Stimulated activated CD4-positive, alpha-beta T cell treated with anti-CD3 and anti-CD28 coated beads, Interleukin-15, amount 100 ng/mL, for 1 hour (primary cell): ENCODE data around the gene IL22RA1.

ENCODE experiments used
- DNase-seq, 2 donors: peaks; one replicate each; pipeline ENCODE4 v3.0.0-alpha.2; 2020; ENCODE audit warnings: low read depth in 1 of 2, low spot score in 1 of 2

Gene IL22RA1

DNA sequence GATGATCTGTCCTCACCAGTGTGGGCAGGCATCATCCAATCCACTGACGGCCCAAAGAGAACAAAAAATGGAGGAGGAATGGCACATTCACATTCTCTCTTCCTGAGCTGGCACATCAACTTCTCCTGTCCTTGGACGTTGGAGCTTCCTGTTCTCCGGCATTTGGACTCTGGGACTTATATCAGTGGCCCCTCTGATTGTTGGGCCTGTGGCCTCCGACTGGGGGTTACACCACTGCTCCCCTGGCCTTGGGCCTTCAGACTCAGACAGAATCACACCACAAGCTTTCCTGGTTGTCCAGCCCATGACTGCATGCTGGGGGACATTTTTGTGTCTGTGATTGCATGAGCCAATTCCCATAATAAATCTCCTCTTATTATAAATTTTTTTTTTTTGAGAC is 24.1 kb upstream of the IL22RA1 start:
- DNase-seq, result no peak

- no peak for DNase-seq
These were observed 22.6 kb upstream of the IL22RA1 start for GRCh38 chr1:24165500-24165899.

GRCh38 chr1:24164004-24164403 is 21.1 kb upstream of the IL22RA1 start:
- DNase-seq, result no peak

DNA sequence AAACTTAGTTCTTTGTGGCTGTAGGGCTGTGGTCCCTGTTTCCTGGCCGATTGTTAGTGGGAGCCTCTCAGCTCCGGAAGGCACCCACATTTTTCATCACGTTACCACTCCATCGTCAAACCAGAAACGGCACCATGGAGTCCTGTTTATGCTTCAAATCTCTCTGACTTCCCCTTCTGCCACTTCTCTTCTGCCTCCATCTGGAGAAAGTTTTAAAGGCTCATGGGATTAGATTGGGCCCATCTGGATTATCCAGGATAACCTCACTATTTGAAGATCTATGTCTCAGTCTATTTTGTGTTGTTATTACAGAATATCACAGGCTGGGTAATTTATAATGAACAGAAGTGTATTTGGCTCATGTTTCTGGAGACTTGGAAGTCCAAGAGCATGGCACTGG is 19.3 kb upstream of the IL22RA1 start:
- no peak for DNase-seq

GRCh38 chr1:24161270-24161669 is 18.3 kb upstream of the IL22RA1 start:
- DNase-seq, result no peak

DNA sequence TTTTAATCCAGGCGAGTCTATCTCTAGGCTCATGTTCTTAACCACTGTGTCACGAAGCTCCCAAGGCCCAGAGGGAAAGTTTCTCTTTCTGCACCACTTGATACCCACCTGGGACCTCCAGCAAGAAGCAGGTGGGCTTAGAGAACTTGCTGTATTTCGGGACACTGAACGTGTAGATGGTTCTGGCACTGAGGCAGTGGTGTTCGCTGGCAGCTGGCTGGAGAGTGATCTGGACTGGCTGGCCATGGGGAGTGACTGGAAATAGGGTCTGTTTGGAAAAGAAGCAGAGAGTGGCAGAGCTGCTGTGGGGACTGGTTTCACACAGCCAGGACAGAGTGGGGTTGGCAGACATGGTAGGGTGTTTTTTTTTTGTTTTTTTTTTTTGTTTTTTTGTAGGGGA is 16.4 kb upstream of the IL22RA1 start:
- no peak for DNase-seq

- no peak for DNase-seq
These were observed 15.1 kb upstream of the IL22RA1 start for GRCh38 chr1:24157918-24158481.

DNA sequence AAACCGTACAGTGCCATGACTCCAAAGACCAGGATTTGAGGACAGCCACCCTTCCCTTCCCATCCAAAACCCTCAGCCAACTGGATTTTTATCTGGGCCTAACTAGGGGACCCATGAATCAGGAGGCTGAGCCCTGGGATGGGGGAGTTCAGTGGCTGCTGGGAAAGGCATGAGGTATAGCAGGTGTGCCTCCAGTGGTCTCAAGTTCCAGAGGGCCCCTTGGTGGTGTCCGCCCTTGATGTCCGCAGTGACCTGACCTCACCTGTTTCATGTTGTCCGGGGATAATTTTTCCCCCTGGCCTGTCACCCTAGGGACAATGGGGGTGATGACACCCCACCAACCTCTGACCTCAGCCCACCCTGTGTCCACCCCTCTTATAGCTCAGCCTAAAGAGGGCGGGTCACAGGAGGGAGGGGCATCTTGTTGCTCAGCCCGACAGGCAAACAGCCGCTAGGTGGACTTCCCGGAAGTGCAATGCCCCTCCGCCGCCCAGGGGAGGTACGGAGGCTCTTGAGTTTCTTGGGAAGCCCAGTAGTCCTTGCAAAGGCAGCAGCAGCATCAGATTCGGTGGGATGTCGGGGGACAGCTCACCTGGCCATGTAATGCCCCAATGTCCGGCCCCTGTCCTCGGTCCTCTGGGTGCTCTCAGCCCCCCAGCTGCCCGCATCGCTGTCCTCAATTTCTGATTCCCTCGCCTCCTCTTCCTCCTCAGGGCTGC is 13.8 kb upstream of the IL22RA1 start:
- DNase-seq, result no peak

DNA sequence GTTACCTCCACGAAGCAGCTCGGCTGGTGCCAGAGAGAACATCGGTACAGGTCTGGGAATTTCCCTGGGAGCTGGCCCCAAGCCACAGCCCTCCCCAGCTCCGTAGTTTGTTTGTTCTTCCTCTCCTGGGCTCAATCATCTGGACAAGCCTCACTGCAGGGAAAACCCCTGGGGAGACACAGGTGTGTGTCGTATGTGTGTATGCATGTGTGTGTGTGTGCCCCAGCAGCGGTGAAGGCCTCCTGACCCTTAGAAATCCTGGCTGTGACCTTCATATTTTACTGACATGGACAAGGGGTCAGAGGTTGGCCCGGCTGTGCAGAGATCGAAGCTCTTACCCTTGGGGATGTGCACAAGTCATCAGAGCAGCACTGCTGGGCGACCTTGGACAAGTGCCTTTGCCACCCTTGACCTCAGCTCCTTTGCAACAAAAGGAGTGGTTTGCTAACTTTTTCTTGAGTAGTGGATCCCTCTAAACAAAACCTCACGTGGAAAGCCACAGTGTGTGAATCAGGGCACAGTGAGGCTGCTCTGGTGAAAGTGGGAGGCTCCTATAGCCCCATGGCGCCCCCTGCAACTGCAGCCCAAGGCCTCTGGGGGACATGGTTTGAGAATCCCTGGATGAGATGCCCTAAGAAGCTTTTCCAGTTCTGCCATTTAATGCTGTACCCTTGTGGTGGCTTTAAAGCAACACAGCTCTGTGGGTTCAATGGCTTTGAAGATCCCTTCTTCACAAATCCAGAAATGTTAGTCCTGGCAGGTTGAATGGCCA is 12.3 kb upstream of the IL22RA1 start:
- DNase-seq, result no peak

GRCh38 chr1:24154215-24154614 is 11.3 kb upstream of the IL22RA1 start:
- no peak for DNase-seq

- DNase-seq, result no peak
These were observed 9.9 kb upstream of the IL22RA1 start for GRCh38 chr1:24152631-24153494.

DNA sequence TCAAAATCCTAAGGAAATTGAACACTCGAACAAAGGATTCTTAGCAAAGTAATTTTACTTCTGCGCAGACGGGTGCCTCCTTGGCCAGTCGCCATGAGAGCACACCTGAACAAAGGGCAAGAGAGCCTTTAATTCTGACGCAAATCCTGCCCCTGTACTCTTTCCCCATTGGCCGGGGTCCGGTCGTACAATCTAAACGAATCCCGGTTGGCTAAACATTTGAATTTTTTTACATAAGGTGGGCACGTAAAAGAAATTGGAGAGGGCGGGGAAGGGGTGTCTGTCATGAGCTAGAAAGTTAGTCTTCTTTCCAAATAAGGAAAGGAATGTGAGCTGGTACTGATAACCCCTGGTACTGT is 8.2 kb upstream of the IL22RA1 start:
- no peak for DNase-seq

- DNase-seq, result peak; percentile 73 to 88
These were observed 7.6 kb upstream of the IL22RA1 start for GRCh38 chr1:24150234-24151174.

DNA sequence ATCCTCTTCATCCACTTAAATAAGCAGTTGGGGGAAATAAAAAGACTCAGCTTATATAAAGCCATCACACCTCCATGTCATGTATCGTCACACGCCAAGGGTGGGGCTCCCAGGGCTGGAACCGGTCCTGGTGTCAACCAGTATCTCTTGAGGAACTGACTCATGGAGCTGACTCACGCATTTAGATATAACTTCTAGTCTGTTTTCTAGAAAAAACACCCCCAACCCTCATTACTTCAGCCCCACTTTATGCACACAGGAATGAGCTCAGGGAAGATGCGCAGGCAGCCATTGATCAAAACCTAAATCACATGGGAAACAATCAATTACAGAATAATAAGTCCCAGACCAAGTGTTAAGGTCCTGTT is 6.9 kb upstream of the IL22RA1 start:
- DNase-seq, result peak in 1 of 2 donors; percentile 30

DNA sequence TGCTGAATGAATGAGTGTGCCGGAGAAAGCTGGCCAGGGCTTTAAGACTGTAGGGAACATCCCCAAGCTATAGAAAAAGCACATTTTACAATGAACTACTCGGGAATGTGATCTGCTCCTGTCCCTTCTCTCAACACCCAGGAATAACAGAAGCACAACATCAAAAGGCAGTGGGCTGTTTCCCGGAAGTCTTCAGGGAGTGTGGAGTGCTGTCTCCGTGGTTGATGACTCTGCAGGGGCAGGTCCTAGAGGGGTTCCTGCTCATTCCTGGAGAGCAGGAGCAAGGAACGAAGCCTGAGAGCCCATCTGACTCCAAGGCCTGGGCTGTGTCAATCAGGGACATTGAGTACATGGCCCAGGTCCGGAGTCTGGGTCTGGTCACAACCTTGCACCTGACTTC is 4.9 kb upstream of the IL22RA1 start:
- no peak for DNase-seq

GRCh38 chr1:24147194-24147593 is 4.3 kb upstream of the IL22RA1 start:
- DNase-seq, result no peak

- no peak for DNase-seq
These were observed 1.5 kb downstream of the IL22RA1 start for GRCh38 chr1:24141311-24141997.

DNA sequence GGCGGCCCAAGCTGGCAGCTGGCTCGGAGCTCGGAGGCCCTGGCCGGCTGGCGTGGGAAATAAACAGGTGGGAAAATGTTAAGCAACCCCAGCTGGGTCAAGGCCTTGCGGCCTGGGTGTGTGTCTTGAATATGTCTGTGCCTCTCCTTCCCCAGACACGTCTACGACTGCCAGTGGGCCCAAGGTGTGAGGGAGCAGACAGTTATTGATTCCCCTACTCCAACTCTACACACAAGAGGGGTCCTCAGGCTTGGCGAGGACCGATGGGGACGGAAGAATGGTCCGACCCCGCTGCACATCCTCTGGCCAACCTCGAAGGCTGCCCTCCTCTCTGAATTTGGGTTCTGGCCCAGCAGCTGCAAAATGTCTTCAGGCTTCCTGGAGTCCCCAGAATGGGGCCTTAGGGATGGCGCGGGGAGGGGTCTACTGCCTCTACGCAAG is 2.2 kb downstream of the IL22RA1 start:
- no peak for DNase-seq

- DNase-seq, result no peak
These were observed 3.0 kb downstream of the IL22RA1 start for GRCh38 chr1:24139841-24140425.

- DNase-seq, result no peak
These were observed 3.8 kb downstream of the IL22RA1 start for GRCh38 chr1:24139222-24139489.
